Osteoblast (primary cell): ENCODE measurements around the gene NBAS. TPM values are rescaled to one million over a fixed set of nuclear protein-coding genes. Genes with fewer than 3 reads are reported as not detected.

Experiments used
- DNase-seq: peaks from one replicate; pipeline ENCODE4 v3.0.0; 2011; ENCODE audit warnings: low spot score, mixed read lengths; ENCODE audit not compliant: insufficient read length; ENCODE audit errors: missing footprints
- H2AFZ ChIP-seq: 2 replicates; pipeline ENCODE4 v1.6.0; 2011; ENCODE audit warnings: mild to moderate bottlenecking, low read length
- H3K27ac ChIP-seq: 2 replicates; pipeline ENCODE4 v1.5.1; 2011; ENCODE audit warnings: mild to moderate bottlenecking, low read depth, low read length, moderate library complexity
- H3K27me3 ChIP-seq: 2 replicates; pipeline ENCODE4 v1.6.0; 2012; ENCODE audit warnings: mild to moderate bottlenecking, control low read depth, inconsistent platforms, low read length, moderate library complexity; ENCODE audit not compliant: insufficient read depth
- H3K36me3 ChIP-seq: 2 replicates; pipeline ENCODE4 v1.5.1; 2011; ENCODE audit warnings: mild to moderate bottlenecking, low read length, control low read depth, moderate library complexity; ENCODE audit not compliant: insufficient read depth
- H3K4me1 ChIP-seq: 2 replicates; pipeline ENCODE4 v1.5.1; 2011; ENCODE audit warnings: mild to moderate bottlenecking, low read length, control low read depth, moderate library complexity; ENCODE audit not compliant: insufficient read depth
- H3K4me2 ChIP-seq: 2 replicates; pipeline ENCODE4 v1.6.0; 2011; ENCODE audit warnings: mild to moderate bottlenecking, low read length; ENCODE audit not compliant: insufficient read depth
- H3K4me3 ChIP-seq: fragments of 200-600 bp; sonication (generic); 3 replicates; pipeline ENCODE4 v1.5.1; 2012; ENCODE audit warnings: mild to moderate bottlenecking, low read length, inconsistent platforms; ENCODE audit not compliant: insufficient read depth
- H3K79me2 ChIP-seq: 2 replicates; pipeline ENCODE4 v1.6.0; 2012; ENCODE audit warnings: mild to moderate bottlenecking, low read length, control low read depth, inconsistent platforms; ENCODE audit not compliant: insufficient read depth
- H3K9me3 ChIP-seq: 2 replicates; pipeline ENCODE4 v1.5.1; 2011; ENCODE audit warnings: low read depth, low read length, control low read depth
- H4K20me1 ChIP-seq: 2 replicates; pipeline ENCODE4 v1.6.0; 2012; ENCODE audit warnings: mild to moderate bottlenecking, low read length, control low read depth; ENCODE audit not compliant: insufficient read depth
- CTCF ChIP-seq: IDR thresholded peaks from 2 replicates; pipeline ENCODE4 v1.5.1; 2011; ENCODE audit warnings: mild to moderate bottlenecking, low read depth, low read length, moderate library complexity; ENCODE audit errors: extremely low read depth
- total RNA-seq: library from RNA; depleted of rRNA; stranded (reverse); fragments of >200 nt; gene quantifications from 2 replicates; pipeline ENCODE4 v1.2.3, GENCODE V29; 2012

The NBAS gene
- total RNA-seq, 1 donor, result 98.1 TPM

DNA sequence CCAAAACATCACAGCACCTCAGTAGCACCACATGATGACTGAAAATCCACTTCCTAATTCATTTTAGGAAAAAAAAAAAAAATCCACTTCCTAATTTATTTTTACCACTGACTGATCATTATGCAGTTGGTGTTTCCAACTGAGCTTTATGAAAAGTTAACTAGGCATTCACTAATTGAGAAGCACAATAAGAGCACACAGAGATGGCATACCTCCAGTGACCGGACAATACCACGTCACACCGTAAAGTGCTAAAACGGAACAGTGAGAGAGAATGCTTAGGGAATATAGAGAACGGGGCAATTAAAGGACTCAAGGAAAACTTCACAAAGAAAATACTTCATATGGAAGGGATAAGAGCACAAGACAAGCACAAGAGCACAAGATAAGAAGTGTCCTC is 212.5 kb downstream of the NBAS start:
- no peaks in the 10 kb centered on the region for H3K79me2 ChIP-seq
- no peak overlapping the region for H2AFZ ChIP-seq
- TF ChIP-seq CTCF, result no peak
- no peaks in the 10 kb centered on the region for H3K9me3 ChIP-seq
- no peak overlapping the region for H3K4me3 ChIP-seq
- H3K36me3 ChIP-seq, result peaks cover 11% of the 10 kb centered on the region
- H3K4me1 ChIP-seq, result no peaks in the 10 kb centered on the region
- no peaks in the 10 kb centered on the region for H3K27me3 ChIP-seq
- no peak for DNase-seq
- no peak overlapping the region for H3K27ac ChIP-seq
- H4K20me1 ChIP-seq, result no peaks in the 10 kb centered on the region
- no peak overlapping the region for H3K4me2 ChIP-seq

DNA sequence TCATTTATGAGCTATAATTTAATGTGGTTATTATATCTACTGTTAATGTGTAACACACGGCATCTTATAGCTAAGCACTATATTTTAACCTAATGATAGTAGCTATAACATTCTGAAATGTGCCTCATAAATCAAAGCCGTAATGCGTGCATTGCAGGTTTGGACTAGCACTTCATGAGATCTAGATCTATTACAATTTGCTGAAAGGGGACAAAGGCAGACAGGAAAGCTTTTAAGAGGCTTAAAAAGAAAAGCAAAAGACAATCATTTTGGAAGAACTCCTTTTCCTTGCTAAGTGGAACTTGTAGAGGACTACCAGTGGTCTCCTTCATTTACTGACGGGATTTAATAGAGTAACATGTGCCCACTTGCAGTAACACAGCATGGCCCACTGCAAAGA is 213.1 kb downstream of the NBAS start:
- H4K20me1 ChIP-seq, result no peaks in the 10 kb centered on the region
- peaks cover 11% of the 10 kb centered on the region for H3K36me3 ChIP-seq
- H3K27ac ChIP-seq, result no peak overlapping the region
- no peaks in the 10 kb centered on the region for H3K9me3 ChIP-seq
- H3K4me2 ChIP-seq, result no peak overlapping the region
- no peak for TF ChIP-seq CTCF
- H3K4me3 ChIP-seq, result no peak overlapping the region
- no peak overlapping the region for H2AFZ ChIP-seq
- peaks cover 1% of the 10 kb centered on the region for H3K79me2 ChIP-seq
- no peaks in the 10 kb centered on the region for H3K4me1 ChIP-seq
- no peaks in the 10 kb centered on the region for H3K27me3 ChIP-seq
- DNase-seq, result no peak

GRCh38 chr2:15346624-15347023 is 214.5 kb downstream of the NBAS start:
- Histone ChIP-seq H3K36me3 (peaks cover 5% of the 10 kb centered on the region), H3K4me2 (no peak overlapping the region), H4K20me1 (no peaks in the 10 kb centered on the region), H3K27me3 (no peaks in the 10 kb centered on the region), H3K9me3 (no peaks in the 10 kb centered on the region), H3K4me3 (no peak overlapping the region), H2AFZ (no peak overlapping the region), H3K27ac (no peak overlapping the region), H3K4me1 (no peaks in the 10 kb centered on the region), H3K79me2 (peaks cover 3% of the 10 kb centered on the region)
- DNase-seq, result no peak
- no peak for TF ChIP-seq CTCF

GRCh38 chr2:15337996-15338666 is 223.0 kb downstream of the NBAS start:
- no peaks in the 10 kb centered on the region for H3K9me3 ChIP-seq
- H3K27me3 ChIP-seq, result no peaks in the 10 kb centered on the region
- H3K36me3 ChIP-seq, result no peaks in the 10 kb centered on the region
- H3K79me2 ChIP-seq, result peaks cover 3% of the 10 kb centered on the region
- no peak overlapping the region for H3K27ac ChIP-seq
- H3K4me3 ChIP-seq, result no peak overlapping the region
- H4K20me1 ChIP-seq, result no peaks in the 10 kb centered on the region
- DNase-seq, result peak; percentile 26
- no peak for TF ChIP-seq CTCF
- no peak overlapping the region for H3K4me2 ChIP-seq
- H3K4me1 ChIP-seq, result peaks cover 5% of the 10 kb centered on the region
- no peak overlapping the region for H2AFZ ChIP-seq
